Keratinocyte (primary cell): ENCODE data around the gene PANX2. TPM values are rescaled to one million over a fixed set of nuclear protein-coding genes. Genes with fewer than 3 reads are reported as not detected.

Source experiments
- DNase-seq: peaks from one replicate; pipeline ENCODE4 v3.0.0-alpha.2; 2011; ENCODE audit warnings: low read depth, missing footprints, low spot score
- FAIRE-seq: peaks from 2 replicates; lab custom pipeline; 2011; peaks lifted over from hg19 to GRCh38; lab: Jason Lieb, UNC
- H2AFZ ChIP-seq: 2 replicates; pipeline ENCODE4 v1.6.0; 2012; ENCODE audit warnings: low read length, control low read depth, inconsistent platforms; ENCODE audit not compliant: control insufficient read depth
- H3K27ac ChIP-seq: 2 replicates; pipeline ENCODE4 v1.5.1; 2011; ENCODE audit warnings: low read length; ENCODE audit not compliant: control insufficient read depth, insufficient read depth
- H3K27me3 ChIP-seq: 3 replicates; pipeline ENCODE4 v1.6.0; 2011; ENCODE audit warnings: low read length; ENCODE audit not compliant: control insufficient read depth, insufficient read depth; ENCODE audit errors: extremely low read depth
- H3K36me3 ChIP-seq, 2 experiments: 2 replicates in 1 of 2; 3 replicates in 1 of 2; pipeline ENCODE4 v1.5.1; 2011; ENCODE audit warnings: low read length in 2 of 2, mild to moderate bottlenecking in 1 of 2; ENCODE audit not compliant: control insufficient read depth in 2 of 2, insufficient read depth in 2 of 2; ENCODE audit errors: extremely low read depth in 1 of 2
- H3K4me1 ChIP-seq: 3 replicates; pipeline ENCODE4 v1.5.1; 2011; ENCODE audit warnings: low read length; ENCODE audit not compliant: control insufficient read depth, insufficient read depth; ENCODE audit errors: extremely low read depth
- H3K4me2 ChIP-seq: 3 replicates; pipeline ENCODE4 v1.6.0; 2011; ENCODE audit warnings: low read depth, low read length; ENCODE audit not compliant: control insufficient read depth, insufficient read depth; ENCODE audit errors: extremely low read depth
- H3K4me3 ChIP-seq, 3 experiments: fragments of 200-600 bp in 1 of 3; sonication (generic) in 1 of 3; 2 replicates in 2 of 3; 3 replicates in 1 of 3; pipeline ENCODE4 v1.5.1; 2011 to 2016; ENCODE audit warnings: low read length in 3 of 3, mild to moderate bottlenecking in 3 of 3, control low read depth in 2 of 3, inconsistent platforms in 1 of 3, low read depth in 1 of 3, mixed read lengths in 1 of 3, mixed run types in 1 of 3, moderate library complexity in 1 of 3; ENCODE audit not compliant: control insufficient read depth in 2 of 3, insufficient read depth in 2 of 3; ENCODE audit errors: extremely low read depth in 1 of 3
- H3K79me2 ChIP-seq: 2 replicates; pipeline ENCODE4 v1.6.0; 2012; ENCODE audit warnings: low read length; ENCODE audit not compliant: control insufficient read depth, insufficient read depth
- H3K9ac ChIP-seq: 3 replicates; pipeline ENCODE4 v1.6.0; 2011; ENCODE audit warnings: low read length; ENCODE audit not compliant: control insufficient read depth, insufficient read depth; ENCODE audit errors: extremely low read depth
- H3K9me1 ChIP-seq: 3 replicates; pipeline ENCODE4 v1.6.0; 2011; ENCODE audit warnings: low read length; ENCODE audit not compliant: control insufficient read depth, insufficient read depth; ENCODE audit errors: extremely low read depth
- H3K9me3 ChIP-seq: 2 replicates; pipeline ENCODE4 v1.5.1; 2012; ENCODE audit warnings: low read depth, low read length; ENCODE audit not compliant: control insufficient read depth
- H4K20me1 ChIP-seq: 3 replicates; pipeline ENCODE4 v1.6.0; 2011; ENCODE audit warnings: low read length; ENCODE audit not compliant: control insufficient read depth, insufficient read depth; ENCODE audit errors: extremely low read depth
- CTCF ChIP-seq, 3 experiments: IDR thresholded peaks in 1 of 3; conservative IDR thresholded peaks in 1 of 3; optimal IDR thresholded peaks in 1 of 3; 2 replicates in 2 of 3; 3 replicates in 1 of 3; pipeline versions ENCODE3 to v1.5.1; 2011; ENCODE audit warnings: low read length in 3 of 3, mild to moderate bottlenecking in 3 of 3, moderate library complexity in 2 of 3, control low read depth in 1 of 3, inconsistent platforms in 1 of 3; ENCODE audit not compliant: insufficient read depth in 2 of 3; ENCODE audit errors: extremely low read depth in 1 of 3
- EZH2 ChIP-seq: IDR thresholded peaks from one replicate; pipeline ENCODE4 v1.6.1; 2012; ENCODE audit warnings: inconsistent platforms, mild to moderate bottlenecking, low read length, moderate library complexity
- dilution Hi-C: fragments of 300-500 bp; cut with MboI; formaldehyde crosslinking; loops from one replicate; pipeline ENCODE4 v1.7.0; 2020; ENCODE audit warnings: low sequenced_read_pairs; ENCODE audit not compliant: extremely low pct_ligation_motif_present
- polyA plus RNA-seq, 5 experiments: library from polyadenylated mRNA; depleted of rRNA in 3 of 5; stranded (reverse) in 3 of 5; stranded (forward) in 1 of 5; unstranded in 1 of 5; fragments of >200 nt; gene quantifications; 1 replicate in 1 of 5; 2 replicates in 3 of 5; 3 replicates in 1 of 5; pipeline versions ENCODE4 v1.2.1 to v1.2.3, GENCODE V29; 2011 to 2012; ENCODE audit warnings: missing spikeins in 2 of 5, low read depth in 1 of 5, low replicate concordance in 1 of 5

Gene PANX2
- polyA plus RNA-seq, 1 donor (not counting 4 experiments of a cell fraction or from before 2014, with no cell fraction given), result 0.22 TPM

DNA sequence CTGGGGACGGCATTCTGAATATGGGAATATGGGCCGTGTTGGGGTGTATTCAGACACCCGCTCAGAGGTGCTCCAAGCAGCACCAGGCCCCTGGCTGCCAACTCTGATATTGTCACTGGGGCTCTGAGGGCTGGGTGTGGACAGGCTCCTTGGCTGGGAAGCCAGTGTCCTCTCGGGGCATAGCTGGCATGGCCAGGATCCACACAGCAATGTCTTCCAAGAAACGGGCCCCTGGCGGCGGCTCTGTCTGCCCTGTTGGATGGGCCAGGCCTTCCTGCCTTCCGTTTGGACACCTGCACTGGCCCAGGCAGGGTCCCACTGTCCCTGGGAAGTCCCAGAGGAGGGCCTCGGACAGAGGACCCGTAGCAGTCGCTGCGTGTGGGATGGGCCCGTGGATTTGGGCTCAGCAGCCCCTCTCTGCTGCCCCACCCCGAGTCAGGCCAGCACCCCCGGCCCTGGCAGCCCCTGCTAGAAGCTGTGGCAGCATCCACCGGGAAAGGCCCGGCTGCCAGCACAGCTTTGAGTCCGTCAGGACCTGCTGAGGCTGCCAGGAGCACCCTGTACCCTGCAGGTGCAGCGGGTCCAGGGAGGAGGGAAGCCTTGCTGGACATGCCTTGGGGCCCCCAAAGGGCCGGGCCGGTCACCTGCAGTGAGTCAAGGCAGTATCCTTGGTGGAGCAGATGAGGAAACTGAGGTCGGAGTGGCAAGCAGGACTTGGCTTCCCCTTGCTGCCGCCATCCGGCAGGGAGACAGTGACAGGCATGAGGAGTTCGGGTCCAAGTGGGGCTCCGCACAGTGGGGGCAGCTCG, 4.1 kb downstream of the PANX2 start:
- H3K27me3 ChIP-seq, result peaks cover 5% of the 10 kb centered on the region
- H3K9ac ChIP-seq, result no peak overlapping the region
- no peaks in the 10 kb centered on the region for H3K4me1 ChIP-seq
- no peaks in the 10 kb centered on the region for H3K36me3 ChIP-seq
- FAIRE-seq (no peak), DNase-seq (no peak)
- no peak overlapping the region for H2AFZ ChIP-seq
- H4K20me1 ChIP-seq, result no peaks in the 10 kb centered on the region
- TF ChIP-seq CTCF (optimal IDR thresholded peaks at IDR 0.05 in 1 of 3, IDR thresholded peaks at IDR 0.05 in 1 of 3, conservative IDR thresholded peaks at IDR 0.05 in 1 of 3; ENCODE audit: extremely low read depth in 1 of 3, insufficient read depth in 2 of 3, low read length in 3 of 3) (no peak), EZH2 (no peak)
- no peaks in the 10 kb centered on the region for H3K9me1 ChIP-seq
- dilution Hi-C loops, result no loop called here
- no peaks in the 10 kb centered on the region for H3K9me3 ChIP-seq
- H3K4me3 ChIP-seq, result no peak overlapping the region
- H3K79me2 ChIP-seq, result no peaks in the 10 kb centered on the region
- no peak overlapping the region for H3K4me2 ChIP-seq
- no peak overlapping the region for H3K27ac ChIP-seq

DNA sequence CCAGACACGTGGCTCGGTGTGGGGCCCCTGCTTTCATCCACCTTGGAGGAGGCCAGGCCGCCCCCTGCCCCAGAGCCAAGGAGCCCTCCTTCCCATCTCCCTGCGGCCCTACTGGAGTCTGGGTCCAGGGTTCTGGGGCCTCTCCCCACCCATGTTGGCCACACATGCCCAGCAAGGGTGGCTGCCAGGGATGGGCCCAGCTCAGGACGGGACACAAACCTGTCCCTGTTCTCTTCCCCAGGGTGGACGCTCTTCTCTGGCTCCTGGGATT, 4.6 kb downstream of the PANX2 start:
- dilution Hi-C loops, result no loop called here
- H3K4me1 ChIP-seq, result no peaks in the 10 kb centered on the region
- DNase-seq (no peak), FAIRE-seq (no peak)
- no peak overlapping the region for H3K27ac ChIP-seq
- H3K27me3 ChIP-seq, result peaks cover 5% of the 10 kb centered on the region
- H3K79me2 ChIP-seq, result no peaks in the 10 kb centered on the region
- H3K4me3 ChIP-seq, result no peak overlapping the region
- H3K36me3 ChIP-seq, result no peaks in the 10 kb centered on the region
- no peaks in the 10 kb centered on the region for H3K9me3 ChIP-seq
- H2AFZ ChIP-seq, result no peak overlapping the region
- no peaks in the 10 kb centered on the region for H3K9me1 ChIP-seq
- TF ChIP-seq CTCF (optimal IDR thresholded peaks at IDR 0.05 in 1 of 3, IDR thresholded peaks at IDR 0.05 in 1 of 3, conservative IDR thresholded peaks at IDR 0.05 in 1 of 3; ENCODE audit: extremely low read depth in 1 of 3, insufficient read depth in 2 of 3, low read length in 3 of 3) (no peak), EZH2 (no peak)
- no peak overlapping the region for H3K9ac ChIP-seq
- H4K20me1 ChIP-seq, result no peaks in the 10 kb centered on the region
- H3K4me2 ChIP-seq, result no peak overlapping the region
